ENCODE data around the gene ATP6V0B. TPM values are rescaled to one million over a fixed set of nuclear protein-coding genes. Genes with fewer than 3 reads are reported as not detected.

The ATP6V0B gene
- total RNA-seq (10 to 100 TPM; 55.8 to 59.6 TPM), polyA plus RNA-seq (100 to 1,000 TPM; 149 to 213 (median 166) TPM), total RNA-seq (16.7 to 89.6 (median 35.9) reads per million in 6 experiments)

DNA sequence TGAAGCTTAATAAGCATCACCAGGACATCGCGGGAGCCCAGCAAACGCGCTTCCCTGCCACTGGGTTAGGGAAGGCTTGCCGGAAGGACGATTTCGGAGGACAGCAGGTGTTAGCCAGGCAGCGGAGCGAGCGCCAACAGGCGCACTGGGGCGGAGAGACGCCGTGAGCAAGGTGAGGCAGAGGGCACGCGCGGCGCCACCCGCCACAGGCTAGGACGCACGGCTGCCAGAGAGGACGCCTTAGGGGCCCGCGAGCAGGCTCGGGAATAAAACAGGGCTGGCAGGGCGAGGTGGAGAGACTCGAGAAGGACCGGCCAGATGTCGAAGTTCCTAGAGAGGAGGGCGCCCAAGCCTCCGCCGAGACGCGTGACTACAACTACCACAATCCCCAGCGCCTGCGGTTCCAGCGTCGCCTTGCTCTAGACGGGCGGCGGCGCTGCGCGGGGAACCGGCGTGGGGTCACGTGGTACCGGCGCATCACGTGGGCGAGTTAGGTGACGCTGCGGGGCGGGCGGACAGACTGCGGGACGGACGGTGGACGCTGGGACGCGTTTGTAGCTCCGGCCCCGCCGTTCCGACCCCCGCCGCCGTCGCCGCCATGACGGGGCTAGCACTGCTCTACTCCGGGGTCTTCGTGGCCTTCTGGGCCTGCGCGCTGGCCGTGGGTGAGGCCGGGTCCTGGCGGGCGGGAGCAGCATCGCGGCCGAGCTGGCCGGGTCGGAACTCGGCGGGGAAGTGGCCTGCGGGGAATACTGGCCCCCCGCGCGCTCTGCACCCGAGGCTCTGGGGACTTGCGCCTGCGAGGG, at the start of gene ATP6V0B:
ATP6V0B (plus strand) TSS at position 518 of the 806 bp plus-strand sequence; CDS start at position 599, 81 bp downstream.
- POLR2A ChIA-PET: interaction anchor here (0.8 to 2.6 kb wide), 12 partner anchors 8 to 325 kb away, joined by 3 to 12 read pairs (median 5); partner anchors contain the start of genes IPO13, KDM4A and SLC6A9
- Mint-ChIP-seq H3K27me3 (peaks cover 0 to 5% (median 0%) of the 10 kb centered on the region in 5 donors), H3K9me3 (no peaks in the 10 kb centered on the region), H3K4me1 (peaks cover 35 to 65% (median 63%) of the 10 kb centered on the region in 4 donors), H3K27ac (peak within 1 kb of the TSS; percentile 89 to 98 (median 96)), H3K36me3 (peaks cover 0 to 33% (median 11%) of the 10 kb centered on the region in 3 donors), H3K4me3 (peak within 1 kb of the TSS; percentile 84 to 97 (median 94))
- DNase-seq (peak; percentile 86 to 95 (median 89)), ATAC-seq (peak; percentile 71 to 80)

DNA sequence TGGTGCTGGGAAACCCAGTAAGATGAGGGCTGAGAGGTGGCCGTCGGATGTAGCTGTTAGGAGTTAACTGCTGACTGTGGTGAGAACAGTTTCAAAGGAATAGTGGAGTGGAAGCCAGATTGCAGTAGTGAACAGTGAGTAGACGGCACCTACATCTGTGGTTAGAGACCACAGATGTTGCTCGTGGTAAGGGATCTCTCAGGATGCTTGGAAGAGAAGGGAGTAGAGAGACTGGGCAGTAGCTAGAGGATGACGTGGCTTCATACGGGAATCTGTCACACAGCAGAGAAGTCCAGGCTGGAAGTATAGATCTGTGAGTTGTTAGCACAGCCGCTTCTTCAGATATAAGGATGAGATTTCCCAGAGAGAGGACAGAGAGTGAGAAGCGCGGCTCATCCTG, 48.9 kb upstream of the ATP6V0B start:
- H3K4me3 Mint-ChIP-seq: no peak overlapping the region

DNA sequence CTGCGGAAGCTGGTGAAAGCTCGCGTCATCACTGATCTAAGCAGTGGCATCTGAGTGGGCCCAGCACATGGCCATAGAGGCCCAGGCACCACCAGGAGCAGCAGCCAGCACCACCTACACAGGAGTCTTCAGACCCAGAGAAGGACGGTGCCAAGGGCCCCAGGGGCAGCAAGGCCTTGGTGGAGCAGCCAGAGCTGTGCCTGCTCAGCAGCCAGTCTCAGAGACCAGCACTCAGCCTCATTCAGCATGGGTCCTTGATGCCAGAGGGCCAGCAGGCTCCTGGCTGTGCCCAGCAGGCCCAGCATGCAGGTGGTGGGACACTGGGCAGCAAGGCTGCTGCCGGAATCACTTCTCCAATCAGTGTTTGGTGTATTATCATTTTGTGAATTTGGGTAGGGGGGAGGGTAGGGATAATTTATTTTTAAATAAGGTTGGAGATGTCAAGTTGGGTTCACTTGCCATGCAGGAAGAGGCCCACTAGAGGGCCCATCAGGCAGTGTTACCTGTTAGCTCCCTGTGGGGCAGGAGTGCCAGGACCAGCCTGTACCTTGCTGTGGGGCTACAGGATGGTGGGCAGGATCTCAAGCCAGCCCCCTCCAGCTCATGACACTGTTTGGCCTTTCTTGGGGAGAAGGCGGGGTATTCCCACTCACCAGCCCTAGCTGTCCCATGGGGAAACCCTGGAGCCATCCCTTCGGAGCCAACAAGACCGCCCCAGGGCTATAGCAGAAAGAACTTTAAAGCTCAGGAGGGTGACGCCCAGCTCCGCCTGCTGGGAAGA, 44.4 kb upstream of the ATP6V0B start:
- peak in 1 of 2 donors; percentile 43 for ATAC-seq
- Mint-ChIP-seq H3K27ac (no peak overlapping the region), H3K27me3 (peaks cover 9 to 32% (median 16%) of the 10 kb centered on the region in 5 donors), H3K36me3 (peaks cover 0 to 18% (median 6%) of the 10 kb centered on the region in 3 donors), H3K4me3 (no peak overlapping the region), H3K9me3 (no peaks in the 10 kb centered on the region), H3K4me1 (peaks cover 8 to 22% (median 20%) of the 10 kb centered on the region in 4 donors)
- DNase-seq: peak in 1 of 10 donors; percentile 21
- POLR2A ChIA-PET: interaction anchor here (0.7 kb wide), 1 partner anchor 26 kb away, joined by 3 read pairs; no protein-coding TSS in a partner anchor

More for the DNA sequence above, 48.9 kb upstream of the ATP6V0B start:
- Mint-ChIP-seq H3K27me3 (no peaks in the 10 kb centered on the region), H3K27ac (no peak overlapping the region), H3K9me3 (no peaks in the 10 kb centered on the region), H3K4me1 (peaks cover 0 to 7% (median 0%) of the 10 kb centered on the region in 4 donors), H3K36me3 (peaks cover 0 to 29% (median 11%) of the 10 kb centered on the region in 3 donors)
- POLR2A ChIA-PET: no interaction called here
- DNase-seq: no peak
- ATAC-seq: no peak

DNA sequence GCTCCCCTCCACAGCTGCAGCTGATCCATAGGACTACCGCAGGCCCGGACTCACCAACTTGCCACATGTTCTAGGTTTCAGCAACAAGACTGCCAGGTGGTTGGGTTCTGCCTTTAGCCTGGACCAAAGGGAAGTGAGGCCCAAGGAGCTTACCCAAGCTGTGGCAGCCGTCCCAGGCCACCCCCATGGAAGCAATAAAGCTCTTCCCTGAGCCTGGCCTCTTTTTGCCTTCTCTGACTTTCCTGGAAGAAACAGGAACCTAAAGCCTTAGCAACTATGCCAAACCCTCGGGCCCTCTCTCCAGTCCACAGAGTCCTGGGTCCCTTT, 43.8 kb upstream of the ATP6V0B start:
- no peak for ATAC-seq
- no peaks in the 10 kb centered on the region for H3K9me3 Mint-ChIP-seq
- peaks cover 9 to 35% (median 19%) of the 10 kb centered on the region in 5 donors for H3K27me3 Mint-ChIP-seq
- H3K4me3 Mint-ChIP-seq: no peak overlapping the region
- H3K27ac Mint-ChIP-seq: no peak overlapping the region
- peaks cover 8 to 25% (median 23%) of the 10 kb centered on the region in 4 donors for H3K4me1 Mint-ChIP-seq
- no peak for DNase-seq
- POLR2A ChIA-PET: interaction anchor here (0.7 kb wide), 1 partner anchor 26 kb away, joined by 3 read pairs; no protein-coding TSS in a partner anchor
- H3K36me3 Mint-ChIP-seq: peaks cover 0 to 12% (median 1%) of the 10 kb centered on the region in 3 donors

DNA sequence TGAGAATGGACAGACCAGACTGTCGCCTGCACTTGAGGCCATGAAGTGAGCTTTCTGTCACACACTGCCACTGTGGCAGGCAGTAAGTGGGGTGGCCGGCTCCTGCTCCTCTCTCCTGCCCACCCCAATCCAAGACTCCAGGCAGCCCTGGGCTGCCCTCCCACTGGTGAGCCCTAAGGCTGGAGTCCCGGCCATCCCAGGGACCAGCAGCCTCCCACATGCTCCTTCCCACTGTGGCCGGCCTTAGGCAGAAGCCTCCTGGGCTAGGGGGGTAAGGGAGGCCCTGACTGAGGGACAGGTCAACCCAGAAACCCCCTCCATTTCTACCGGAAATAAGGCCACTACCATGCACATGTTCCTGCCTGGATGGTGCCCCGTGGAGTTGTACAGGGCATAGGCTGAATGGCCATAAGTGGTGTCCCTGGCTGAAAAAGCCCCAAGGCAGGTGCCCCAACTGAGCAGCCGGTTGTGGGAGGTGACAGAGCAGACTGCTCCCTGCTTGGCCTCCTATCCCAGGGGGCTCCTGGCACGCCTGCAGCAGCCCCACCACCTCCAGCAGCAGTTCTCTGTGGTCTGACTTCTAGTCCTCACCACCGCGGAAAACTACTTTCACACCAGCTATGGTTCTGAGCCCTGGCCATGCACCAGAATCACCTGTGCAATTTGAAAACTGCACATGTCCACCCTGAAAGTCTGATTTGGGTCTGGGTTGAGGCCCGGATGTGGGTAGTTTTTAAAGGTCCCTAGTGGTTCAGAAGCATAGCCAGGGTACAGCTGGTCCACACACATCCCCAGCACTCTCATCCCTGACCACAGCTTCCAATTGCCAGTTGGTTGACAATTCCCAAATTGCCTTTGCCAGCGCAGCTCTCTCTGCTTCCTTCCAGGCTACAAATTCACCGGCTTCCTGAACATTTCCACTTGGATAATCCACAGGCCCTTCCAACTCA, 42.8 kb upstream of the ATP6V0B start:
- H3K4me3 Mint-ChIP-seq: no peak overlapping the region
- ATAC-seq (no peak), DNase-seq (no peak)
- peaks cover 0 to 5% (median 0%) of the 10 kb centered on the region in 3 donors for H3K36me3 Mint-ChIP-seq
- POLR2A ChIA-PET: no interaction called here
- no peaks in the 10 kb centered on the region for H3K9me3 Mint-ChIP-seq
- H3K27ac Mint-ChIP-seq: peak overlapping the region in 1 of 10 donors; percentile 28
- peaks cover 10 to 30% (median 24%) of the 10 kb centered on the region in 4 donors for H3K4me1 Mint-ChIP-seq
- peaks cover 9 to 35% (median 19%) of the 10 kb centered on the region in 5 donors for H3K27me3 Mint-ChIP-seq

DNA sequence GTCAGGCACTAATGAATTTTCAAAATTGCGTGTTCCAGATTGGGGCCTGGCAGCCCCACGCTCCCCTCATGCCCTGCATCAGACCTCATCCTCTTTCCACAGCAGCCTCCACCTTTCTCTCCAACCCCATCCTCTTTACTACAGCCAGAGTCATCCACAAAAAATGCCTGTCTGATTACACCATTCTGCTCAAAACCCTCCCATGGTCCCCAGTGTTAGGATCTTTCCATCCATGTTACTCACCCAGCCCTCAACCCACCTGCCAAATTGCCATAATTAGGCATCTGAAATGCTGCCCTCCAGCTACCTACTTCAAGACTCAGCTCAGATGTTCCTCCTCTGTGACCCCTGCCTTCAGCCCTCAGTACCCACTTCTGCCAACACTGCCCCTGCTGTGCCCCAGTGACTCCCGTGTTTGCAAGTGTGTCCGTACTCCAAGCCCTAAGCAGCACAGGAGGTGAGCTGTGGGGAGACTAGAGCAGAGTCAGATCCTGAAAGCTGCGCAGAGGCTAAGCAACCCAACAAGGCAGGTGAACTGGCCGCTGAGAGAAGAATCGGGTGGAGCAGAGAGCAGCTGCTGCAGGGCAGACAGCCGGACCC, 41.9 kb upstream of the ATP6V0B start:
- ATAC-seq (no peak), DNase-seq (no peak)
- Mint-ChIP-seq H3K9me3 (no peaks in the 10 kb centered on the region), H3K36me3 (peaks cover 0 to 5% (median 0%) of the 10 kb centered on the region in 3 donors), H3K4me3 (peak overlapping the region in 8 of 10 donors; percentile 4 to 60 (median 38)), H3K27me3 (peaks cover 9 to 35% (median 19%) of the 10 kb centered on the region in 5 donors), H3K4me1 (peaks cover 8 to 30% (median 24%) of the 10 kb centered on the region in 4 donors), H3K27ac (peak overlapping the region in 2 of 10 donors; percentile 10 to 12)
- POLR2A ChIA-PET: interaction anchor here (0.6 kb wide), 1 partner anchor 861 kb away, joined by 3 read pairs; no protein-coding TSS in a partner anchor

DNA sequence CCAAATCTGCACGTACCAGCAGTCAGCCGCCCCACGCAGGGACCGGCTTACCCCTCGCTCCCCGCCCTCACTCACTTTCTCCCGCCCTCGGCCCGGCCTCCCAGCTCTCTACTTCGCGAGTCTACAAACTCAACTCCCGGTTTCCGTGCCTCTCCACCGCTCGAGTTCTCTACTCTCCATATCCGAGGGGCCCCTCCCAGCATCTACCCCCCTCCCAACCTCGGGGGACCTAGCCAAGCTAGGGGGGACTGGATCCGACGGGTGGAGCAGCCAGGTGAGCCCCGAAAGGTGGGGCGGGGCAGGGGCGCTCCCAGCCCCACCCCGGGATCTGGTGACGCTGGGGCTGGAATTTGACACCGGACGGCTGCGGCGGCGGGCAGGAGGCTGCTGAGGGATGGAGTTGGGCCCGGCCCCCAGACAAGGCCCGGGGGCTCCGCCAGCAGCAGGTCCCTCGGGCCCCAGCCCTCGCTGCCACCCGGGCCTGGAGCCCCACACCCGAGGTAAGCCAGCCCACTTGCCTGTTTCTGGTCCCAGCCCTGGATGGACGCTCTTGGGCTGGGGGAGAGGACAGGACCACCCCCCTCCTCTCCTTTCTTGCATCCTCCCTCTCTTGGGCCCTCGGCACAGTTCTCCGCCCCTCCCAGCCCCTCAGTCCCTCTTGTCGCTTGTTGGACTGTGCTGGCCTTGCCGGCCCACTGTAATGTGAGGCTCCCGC, 41.2 kb upstream of the ATP6V0B start, which contains the start of gene ARTN:
ARTN (plus strand) TSS at position 416 of the 715 bp plus-strand sequence. CDS start 1,856 bp downstream, outside the sequence.
- Mint-ChIP-seq H3K9me3 (no peaks in the 10 kb centered on the region), H3K27me3 (peaks cover 9 to 35% (median 19%) of the 10 kb centered on the region in 5 donors), H3K27ac (peak within 1 kb of the TSS in 4 of 10 donors; percentile 10 to 53 (median 30)), H3K4me1 (peaks cover 8 to 30% (median 24%) of the 10 kb centered on the region in 4 donors), H3K36me3 (peaks cover 0 to 5% (median 0%) of the 10 kb centered on the region in 3 donors), H3K4me3 (peak within 1 kb of the TSS; percentile 7 to 60 (median 48))
- POLR2A ChIA-PET: interaction anchor here (0.6 kb wide), 1 partner anchor 860 kb away, joined by 3 read pairs; no protein-coding TSS in a partner anchor
- ATAC-seq (no peak), DNase-seq (no peak)

DNA sequence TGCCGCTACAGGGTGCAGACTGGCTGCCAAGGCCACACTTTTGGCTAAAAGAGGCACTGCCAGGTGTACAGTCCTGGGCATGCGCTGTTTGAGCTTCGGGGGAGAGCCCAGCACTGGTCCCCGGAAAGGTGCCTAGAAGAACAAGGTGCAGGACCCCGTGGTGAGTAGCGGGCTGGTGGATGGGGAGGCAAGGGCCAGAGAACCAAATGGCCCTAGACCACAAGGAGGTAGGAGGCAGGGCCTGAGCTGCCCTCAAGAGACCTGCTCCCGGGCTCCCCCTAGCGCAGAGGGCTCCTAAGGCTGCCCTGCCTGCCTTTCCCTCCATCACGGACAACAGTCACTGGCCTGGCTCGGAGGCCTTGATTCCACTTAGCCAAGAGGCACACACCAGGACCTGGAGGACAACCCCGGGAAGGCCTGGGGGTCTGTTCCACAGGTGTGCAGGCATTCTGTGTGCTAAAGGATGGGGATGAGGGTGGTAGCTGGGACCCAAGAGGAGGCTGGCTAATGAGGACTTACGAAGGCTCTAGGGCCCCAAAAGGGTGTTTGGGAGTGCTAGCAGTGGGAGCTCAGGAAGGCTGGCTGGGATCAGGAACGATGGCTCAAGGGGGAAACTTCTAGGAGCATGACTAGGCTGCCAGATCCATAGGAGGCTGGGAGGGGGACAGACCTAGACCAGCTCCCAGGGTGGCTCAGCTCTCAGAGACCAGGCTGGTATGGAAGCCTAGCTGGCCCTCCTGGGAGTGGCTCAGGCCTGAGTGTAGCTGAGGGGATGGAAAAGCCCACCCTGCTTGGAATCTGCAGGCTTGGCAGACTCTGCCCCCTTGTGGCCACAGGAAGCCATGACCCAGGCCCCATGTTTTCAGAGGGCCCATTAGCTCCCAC, 40.4 kb upstream of the ATP6V0B start:
- peaks cover 0 to 5% (median 0%) of the 10 kb centered on the region in 3 donors for H3K36me3 Mint-ChIP-seq

DNA sequence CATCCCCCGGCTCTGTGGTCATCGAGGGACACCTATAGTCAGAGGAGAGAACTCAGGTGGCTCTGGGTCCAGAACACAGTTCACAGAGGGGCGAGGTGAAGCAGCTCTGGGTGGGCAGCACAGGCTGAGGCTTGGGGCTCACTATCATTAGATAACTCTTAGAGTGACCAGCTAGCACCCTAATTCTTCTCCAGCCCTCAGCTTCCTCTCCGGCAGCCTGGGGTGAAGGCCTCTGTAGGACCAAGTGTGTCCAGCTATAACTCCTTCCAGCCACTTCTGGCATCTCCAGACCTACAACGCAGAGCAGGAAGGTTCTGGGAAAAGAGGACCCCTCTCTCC, 39.8 kb upstream of the ATP6V0B start:
- Mint-ChIP-seq H3K4me3 (peak overlapping the region in 3 of 10 donors; percentile 11 to 71 (median 41)), H3K27ac (peak overlapping the region in 1 of 10 donors; percentile 37), H3K36me3 (peaks cover 0 to 4% (median 0%) of the 10 kb centered on the region in 3 donors), H3K27me3 (peaks cover 9 to 35% (median 19%) of the 10 kb centered on the region in 5 donors), H3K9me3 (no peaks in the 10 kb centered on the region), H3K4me1 (peaks cover 14 to 30% (median 24%) of the 10 kb centered on the region in 4 donors)
- POLR2A ChIA-PET: interaction anchor here (1.2 to 1.9 kb wide), 4 partner anchors 11 to 172 kb away, joined by 3 to 8 read pairs (median 4); partner anchors contain the start of genes ATP6V0B and IPO13
- DNase-seq (no peak), ATAC-seq (no peak)

More for the DNA sequence above, 40.4 kb upstream of the ATP6V0B start:
- Mint-ChIP-seq H3K27me3 (peaks cover 9 to 35% (median 19%) of the 10 kb centered on the region in 5 donors), H3K9me3 (no peaks in the 10 kb centered on the region), H3K4me1 (peaks cover 12 to 30% (median 24%) of the 10 kb centered on the region in 4 donors), H3K4me3 (peak overlapping the region in 9 of 10 donors; percentile 33 to 71 (median 50)), H3K27ac (peak overlapping the region in 3 of 10 donors; percentile 37 to 53 (median 47))
- POLR2A ChIA-PET: interaction anchor here (1.2 to 1.9 kb wide), 3 partner anchors 13 to 171 kb away, joined by 3 to 8 read pairs (median 4); partner anchors contain the start of genes ATP6V0B and IPO13
- peak; percentile 52 to 63 for ATAC-seq
- DNase-seq: peak; percentile 20 to 67 (median 48)
